HG02970 (cell line): ENCODE data around the gene NCAPH2.
A peak's percentile ranks its signal among the peaks of the same experiment; 100 is the strongest.

Experiments used
- ATAC-seq: cut with Tn5 transposase; IDR thresholded peaks from one replicate; pipeline ENCODE4 v1.9.1; 2021; ENCODE audit warnings: mild to moderate bottlenecking, moderate library complexity, moderate number of reproducible peaks; ENCODE audit not compliant: unreplicated experiment, low FRiP score

NCAPH2 gene

DNA sequence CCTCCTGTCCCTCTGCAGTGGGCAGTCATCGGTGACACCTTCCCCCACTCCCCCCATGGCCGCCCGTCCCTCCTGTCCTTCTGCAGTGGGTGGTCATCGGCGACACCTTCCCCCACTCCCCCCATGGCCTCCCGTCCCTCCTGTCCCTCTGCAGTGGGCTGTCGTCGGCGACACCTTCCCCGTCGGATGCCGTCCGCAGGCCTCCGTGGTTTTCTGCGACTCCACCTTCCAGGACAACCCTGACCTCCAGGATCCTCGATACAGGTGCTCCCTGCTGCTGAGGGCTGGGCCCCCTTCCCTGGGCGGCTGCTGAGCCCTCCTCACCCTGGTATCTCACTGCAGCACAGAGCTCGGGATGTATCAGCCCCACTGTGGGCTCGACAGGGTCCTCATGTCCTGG is 19.1 kb upstream of the NCAPH2 start:
- no peak for ATAC-seq

DNA sequence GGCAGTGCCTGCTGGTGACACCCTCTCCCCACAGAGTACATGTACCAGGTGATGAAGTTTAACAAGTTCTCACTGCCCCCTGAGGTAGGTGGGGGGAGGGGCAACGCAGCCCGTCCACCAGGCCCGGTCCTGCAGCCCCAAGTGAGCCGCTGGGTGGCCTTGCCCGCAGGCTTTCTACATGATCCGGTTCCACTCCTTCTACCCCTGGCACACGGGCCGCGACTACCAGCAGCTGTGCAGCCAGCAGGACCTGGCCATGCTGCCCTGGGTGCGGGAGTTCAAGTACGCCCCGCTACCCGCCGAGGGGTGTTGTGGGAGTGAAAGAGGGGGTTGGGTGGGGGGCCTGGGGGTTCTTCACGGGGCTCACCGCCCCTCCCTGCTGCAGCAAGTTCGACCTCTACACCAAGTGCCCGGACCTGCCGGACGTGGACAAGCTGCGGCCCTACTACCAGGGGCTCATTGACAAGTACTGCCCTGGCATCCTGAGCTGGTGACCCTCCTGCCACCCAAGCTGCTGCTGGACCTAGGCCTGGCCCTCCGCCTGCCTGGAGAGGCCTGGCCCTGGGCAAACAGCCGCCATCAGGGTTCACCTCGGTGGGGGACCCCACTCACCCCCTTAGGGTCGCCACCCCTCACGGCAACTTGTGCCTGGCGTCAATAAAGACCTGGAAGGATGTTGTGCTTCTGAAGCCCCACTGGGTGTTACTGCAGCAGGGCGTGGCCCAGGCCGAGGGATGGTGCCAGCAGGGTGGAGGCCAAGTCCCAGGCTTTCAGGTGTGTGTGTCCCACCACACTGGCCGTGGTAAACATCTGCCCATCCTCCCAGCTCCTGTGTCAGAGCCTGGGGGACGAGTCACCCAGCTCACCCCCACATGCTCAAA is 18.4 kb upstream of the NCAPH2 start:
- ATAC-seq: no peak

DNA sequence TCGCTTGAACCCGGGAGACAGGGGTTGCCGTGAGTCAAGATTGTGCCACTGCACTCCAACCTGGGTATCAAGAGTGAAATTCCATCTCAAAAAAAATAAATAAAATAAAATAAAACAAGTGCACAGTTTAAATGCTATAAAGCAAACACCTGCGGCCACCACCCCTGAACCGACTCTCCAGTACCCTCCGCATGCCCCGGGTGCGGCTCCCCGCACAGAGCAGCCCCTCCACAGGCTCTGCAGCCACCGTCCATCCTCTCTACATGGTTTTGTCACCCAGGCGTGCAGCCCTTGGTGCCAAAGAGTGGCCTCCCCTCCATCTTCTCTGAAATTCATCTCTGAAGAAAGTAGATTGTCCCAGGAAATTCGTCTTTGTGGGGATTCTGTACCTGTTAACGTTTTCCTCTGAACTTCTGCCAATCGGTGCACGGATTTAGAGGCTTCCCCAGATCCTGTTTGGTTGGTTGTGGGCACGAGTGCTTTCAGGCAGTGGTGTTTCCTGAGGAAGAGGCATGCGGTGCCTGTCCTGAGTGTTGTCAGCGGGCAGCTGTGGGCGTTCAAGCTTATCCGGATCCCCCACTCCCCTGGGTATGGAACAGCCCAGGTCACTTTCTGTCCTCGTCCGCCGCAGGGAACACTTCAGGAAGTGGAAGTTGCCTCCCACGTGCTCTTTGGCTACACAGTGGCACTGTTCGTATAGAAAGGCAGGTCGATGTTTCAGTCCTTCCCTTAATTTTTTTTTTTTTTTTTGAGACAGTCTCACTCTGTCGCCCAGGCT is 17.3 kb upstream of the NCAPH2 start:
- no peak for ATAC-seq

DNA sequence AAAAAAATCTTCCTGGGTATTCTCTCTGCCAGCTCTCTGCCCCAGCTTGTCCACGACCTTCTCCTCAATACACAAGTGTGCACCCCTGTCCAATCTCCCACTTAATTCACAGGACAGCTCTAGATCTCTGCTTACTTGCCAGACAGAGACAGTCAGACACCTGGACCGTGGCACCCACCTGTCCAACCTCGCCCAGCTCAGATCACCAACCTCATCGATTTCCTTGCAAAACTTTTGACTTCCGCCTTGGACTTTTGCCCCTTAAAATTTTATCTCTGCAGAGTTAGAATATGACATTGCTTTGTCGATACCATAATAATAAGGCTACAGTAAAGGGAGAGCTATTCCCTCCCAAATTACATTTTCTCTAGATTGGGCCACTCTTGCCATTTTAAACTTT is 10.9 kb upstream of the NCAPH2 start:
- ATAC-seq: no peak

DNA sequence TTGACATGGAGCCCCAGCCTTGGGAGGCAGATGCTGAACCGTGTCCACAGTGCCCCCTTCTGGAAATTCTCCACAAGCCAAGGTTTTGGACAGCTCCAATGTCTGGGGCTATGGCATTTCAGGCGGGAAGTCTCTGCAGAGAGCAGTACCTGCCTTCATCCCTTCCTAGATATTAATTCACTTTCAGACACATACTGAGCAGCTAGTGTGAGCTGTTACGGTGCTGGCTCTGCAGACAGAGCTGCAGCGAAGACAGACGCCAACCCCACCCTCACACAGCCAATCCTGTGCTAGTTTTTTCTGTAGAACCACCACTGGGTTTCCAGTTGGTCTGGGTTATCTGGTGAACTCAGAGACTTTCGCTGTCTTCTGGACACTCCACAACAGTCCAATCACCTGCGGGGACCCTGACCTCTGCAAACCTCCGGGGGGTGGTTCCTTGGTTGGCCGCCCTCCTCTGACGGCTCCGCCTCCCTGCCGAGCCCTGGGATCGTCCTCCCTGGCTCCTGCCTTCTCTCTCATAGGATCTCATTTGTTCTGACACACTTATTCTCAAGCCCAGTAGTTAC is 9.6 kb upstream of the NCAPH2 start:
- no peak for ATAC-seq

DNA sequence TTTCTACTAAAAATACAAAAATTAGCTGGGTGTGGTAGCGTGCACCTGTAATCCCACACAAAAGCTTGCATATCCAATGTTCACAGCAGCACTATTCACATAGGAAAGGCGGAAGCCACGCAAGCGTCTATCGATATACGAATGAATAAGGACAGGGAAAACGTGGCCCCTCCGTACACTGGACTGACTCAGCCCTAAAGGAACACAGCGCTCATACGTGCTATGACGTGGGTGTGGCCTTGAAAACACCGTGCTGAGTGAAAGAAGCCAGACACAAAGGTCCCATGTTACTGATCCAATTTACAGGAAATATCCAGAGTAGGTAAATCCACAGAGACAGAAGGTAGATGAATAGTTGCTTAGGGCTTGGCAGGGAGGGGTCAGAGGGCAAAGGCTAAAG is 7.6 kb upstream of the NCAPH2 start:
- no peak for ATAC-seq

DNA sequence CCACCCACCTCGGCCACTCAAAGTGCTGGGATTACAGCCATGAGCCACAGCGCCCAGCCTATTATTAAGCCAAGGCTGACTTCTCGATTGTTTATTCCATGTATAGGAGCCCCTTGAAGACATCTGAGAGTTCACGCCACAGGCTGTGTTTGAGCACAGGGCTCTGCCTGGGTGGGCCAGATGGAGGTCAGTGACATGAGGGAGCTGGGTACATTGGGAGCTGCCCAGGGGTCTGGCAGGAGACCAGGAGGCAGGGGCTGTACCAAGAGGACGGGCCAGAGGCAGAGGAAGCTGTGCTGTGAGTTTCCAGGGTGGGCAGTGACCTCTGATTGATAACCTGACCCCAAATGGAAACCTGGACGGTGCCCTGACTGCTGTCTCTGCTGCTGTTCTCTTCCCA is 5.9 kb upstream of the NCAPH2 start:
- no peak for ATAC-seq

DNA sequence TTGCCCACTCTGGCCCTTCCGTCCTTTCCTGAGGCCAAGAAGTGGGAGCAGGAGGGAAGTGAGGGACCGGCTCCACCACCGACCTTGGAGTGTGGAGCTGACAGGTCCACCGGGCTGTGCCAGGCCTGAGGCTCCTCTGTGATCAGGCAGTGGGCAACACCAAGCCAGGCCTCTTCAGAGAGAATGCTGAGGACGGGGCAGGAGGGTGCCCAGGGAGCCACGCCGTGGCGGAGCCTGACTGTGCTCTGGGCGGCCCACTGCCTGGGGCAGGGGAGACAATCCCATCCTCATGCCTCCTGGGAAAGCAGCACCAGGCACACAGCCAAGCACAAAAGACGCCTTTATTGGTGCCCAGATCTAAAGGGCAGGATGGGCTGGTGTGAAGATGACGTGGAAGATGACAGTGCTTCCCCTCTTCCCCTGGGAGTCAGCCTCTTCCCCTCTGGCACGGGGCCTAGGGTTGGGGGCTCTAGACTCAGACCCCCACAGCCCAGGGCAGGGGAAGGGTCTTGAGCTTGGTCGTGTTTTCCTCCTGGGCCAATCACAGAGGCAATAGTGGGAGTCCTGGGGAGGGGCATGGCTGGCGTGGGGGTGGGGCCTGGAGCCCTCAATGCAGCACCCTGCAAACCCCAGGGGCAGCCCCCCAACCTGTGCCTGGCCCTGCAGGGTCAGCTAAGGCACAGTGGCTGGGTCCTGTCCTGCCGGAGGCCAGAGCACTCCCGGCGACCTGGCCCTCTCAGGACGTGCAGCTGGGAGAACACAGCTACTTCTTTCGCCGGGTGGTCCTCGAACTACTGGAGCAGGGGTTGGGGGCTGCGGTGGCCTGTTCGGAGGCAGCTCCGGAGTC is 5.2 kb upstream of the NCAPH2 start:
- no peak for ATAC-seq

DNA sequence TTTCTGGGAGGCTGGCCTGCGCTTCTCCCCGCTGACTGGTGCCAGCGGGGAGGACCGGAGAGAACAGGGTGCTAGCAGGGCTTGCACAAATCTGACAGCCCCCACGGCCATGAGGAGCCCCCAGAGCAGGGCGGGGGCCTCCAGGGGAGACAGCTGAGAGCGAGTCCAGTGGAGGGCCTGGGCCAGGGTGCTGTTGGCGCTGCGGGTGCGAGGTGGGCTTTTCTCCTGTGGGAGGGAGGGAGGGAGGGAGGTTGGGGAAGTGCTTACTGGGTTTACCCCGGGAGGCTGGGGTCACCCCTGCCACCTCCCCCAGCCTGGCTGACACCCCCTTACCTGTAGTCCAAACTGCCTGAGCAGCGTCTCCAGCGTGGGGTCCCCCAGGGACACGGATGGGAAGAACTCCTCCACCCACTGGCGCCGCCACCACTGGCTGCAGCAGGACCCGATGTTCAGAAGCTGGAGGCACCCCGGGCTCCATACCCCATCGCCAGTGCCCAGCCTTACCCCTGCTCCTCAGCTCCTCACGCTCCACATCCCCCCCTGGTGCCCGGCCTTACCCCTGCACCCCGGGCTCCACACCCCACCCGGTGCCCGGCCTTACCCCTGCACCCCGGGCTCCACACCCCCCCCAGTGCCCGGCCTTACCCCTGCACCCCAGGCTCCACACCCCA is 4.4 kb upstream of the NCAPH2 start:
- ATAC-seq: no peak

DNA sequence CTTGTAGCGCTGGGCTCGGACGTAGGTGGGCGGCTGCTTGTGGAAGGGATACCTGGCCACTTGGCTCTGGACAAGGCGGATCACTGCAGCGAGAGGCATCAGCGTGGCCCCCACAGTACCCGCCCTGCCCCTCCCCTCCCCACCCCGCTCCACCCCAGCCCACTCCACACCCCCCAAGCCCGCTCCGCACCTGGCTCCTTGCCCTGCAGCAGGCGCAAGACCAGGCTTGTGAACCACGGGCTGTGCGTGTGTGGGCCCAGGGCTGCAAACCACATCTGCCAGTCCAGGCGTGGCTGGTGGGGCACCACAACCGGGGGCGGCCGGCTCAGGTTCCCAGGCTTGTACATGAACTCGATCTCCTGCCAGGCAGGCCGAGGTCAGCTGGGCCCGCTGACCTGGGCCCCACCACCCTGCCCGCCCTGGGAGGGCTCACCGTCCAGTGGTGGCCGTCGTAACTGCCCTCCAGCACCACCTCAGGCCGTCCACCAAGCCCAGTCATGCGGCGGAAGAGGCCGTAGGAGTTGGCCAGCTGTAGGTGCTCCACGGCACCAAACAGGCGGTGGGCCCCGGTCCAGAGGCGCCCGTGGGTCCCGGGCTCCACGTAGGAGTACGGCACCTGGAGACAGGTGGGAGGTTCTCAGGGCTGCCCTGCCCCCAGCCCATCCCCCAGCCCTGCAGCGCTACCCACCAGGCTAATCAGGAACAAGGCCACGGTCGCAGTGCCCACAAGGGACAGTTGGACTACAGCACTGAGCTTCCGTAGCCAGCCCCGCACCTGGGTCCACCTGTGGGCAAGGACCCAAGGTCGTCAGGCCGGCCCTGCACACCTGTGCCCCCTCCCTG is 3.4 kb upstream of the NCAPH2 start:
- no peak for ATAC-seq

DNA sequence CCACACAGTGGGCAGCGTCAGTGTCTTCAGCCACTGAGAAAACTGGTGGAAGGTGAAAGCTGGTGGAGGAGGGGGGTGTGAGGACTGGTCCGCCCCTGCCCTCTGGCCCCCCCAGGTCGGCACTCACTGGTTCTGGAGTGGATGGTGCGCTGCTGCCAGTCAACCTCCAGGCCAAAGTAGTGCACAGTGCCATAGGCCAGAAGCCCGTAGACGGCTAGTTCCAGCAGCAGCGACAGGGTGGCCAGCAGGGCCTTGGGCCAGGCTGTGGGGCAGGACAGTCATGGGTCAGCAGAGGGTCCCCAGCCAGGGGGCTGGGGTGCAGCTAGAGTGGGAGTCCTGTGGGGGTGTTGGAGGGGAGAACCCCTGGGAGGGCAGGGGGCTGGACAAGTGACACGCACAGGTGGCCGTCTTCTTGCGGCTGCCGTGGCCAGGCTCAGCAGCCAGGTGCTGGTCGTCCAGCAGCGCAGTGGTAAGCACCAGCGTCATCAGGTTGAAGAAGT is 2.7 kb upstream of the NCAPH2 start:
- ATAC-seq: no peak

DNA sequence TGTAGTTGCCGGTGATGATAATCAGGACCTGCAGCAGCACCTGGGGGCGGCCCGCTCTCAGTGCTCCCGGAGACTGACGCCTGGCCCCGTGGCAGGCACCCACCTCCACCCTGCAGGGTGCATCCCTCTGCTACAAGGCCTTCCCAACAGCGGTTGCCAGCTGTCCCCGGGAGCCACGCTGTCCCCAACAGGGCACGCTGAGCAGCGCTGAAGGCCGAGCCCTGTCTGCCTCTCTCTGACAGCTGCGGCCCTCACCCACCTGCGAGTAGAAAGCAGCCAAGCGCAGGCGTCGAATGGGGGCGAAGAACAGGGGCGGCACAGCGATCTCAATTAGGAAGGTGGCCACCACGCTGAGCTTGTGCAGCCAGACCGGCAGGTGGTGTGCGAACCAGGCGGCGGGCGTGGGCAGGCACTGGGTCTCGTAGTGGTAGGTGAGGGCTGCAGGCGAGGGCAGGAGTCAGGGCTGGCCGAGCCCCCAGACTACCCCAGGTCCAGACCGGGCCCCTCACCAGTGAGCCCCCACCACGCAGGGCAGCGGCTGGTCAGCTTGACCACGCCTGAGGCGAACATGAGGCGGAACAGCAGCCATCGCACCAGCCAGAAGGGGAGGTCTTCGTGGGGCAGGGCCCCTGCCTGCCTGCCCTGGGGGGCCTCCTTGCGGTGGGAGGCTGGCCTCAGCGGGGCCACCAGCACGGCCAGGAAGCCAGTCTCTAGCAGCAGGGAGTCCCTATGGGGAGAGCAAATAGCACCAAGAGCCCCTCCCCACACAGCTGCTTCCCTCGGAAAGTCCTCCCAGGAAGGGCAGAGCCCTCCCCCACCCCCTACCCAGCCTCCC is 2.0 kb upstream of the NCAPH2 start:
- ATAC-seq: no peak

DNA sequence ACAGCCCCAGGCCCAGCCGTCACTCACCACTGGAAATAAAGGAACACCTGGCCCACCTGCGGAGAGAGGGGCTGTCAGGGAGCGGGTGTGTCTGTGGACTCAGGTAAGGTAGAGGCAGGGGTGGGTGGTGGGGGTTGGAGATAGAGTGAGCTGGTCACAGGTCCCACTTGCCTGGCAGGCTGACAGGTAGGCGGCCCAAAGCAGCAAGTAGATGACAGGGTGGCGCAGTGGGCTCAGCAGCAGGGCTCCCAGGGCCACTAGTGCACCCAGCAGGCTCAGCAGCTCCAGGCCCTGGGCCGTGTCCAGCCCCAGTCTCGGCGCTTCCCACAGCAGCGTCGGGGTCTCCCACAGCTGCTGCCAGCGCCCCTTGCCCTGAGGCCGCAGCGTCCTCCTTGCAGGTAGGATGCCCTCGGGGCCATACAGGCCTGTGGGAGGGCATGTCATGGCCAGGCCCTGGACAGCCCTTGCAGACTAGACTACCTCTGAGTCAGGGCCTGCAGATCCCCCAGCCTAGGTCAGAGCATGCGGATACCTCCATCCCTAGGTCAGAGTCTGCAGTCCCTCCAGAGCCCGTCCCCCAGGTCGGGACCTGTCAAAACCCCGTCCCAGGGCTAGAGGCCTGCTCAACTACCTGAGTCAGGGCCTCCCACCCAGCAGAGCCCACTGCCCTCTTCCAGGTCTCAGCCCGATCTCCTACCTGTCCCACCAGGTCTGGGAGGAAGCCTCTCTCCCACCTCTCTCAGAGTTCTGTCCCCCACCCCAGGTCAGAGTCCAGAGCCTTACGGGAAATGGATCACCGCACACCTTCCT is 1.2 kb upstream of the NCAPH2 start:
- ATAC-seq: no peak

DNA sequence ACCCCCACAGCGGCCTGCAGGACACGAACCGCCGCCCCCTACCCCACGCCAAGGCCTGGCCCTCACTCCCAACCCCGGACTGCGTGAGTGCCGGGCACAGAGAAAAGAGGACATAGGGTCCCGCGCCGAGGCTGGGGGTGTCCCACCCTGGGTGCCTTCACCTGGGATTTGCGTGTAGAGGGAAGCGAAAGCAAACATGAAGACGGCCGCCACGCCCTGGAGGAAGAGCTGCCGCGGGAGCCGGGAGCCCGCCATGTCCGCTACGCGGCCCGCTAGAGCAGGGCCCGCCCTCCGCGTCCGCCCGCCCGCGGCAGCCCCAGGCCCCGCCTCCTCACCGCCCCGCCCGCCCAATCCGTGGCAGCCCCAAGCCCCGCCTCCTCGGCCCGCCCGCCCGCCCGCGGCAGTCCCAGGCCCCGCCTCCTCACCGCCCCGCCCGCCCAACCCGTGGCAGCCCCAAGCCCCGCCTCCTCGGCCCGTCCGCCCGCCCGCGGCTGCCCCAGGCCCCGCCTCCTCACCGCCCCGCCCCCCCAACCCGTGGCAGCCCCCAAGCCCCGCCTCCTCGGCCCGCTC is 518 bp upstream of the NCAPH2 start, which contains the start of gene LMF2:
LMF2 (minus strand) TSS at position 282 of the 570 bp plus-strand sequence; CDS start at position 255, 27 bp downstream.
- ATAC-seq: peak; percentile 58

DNA sequence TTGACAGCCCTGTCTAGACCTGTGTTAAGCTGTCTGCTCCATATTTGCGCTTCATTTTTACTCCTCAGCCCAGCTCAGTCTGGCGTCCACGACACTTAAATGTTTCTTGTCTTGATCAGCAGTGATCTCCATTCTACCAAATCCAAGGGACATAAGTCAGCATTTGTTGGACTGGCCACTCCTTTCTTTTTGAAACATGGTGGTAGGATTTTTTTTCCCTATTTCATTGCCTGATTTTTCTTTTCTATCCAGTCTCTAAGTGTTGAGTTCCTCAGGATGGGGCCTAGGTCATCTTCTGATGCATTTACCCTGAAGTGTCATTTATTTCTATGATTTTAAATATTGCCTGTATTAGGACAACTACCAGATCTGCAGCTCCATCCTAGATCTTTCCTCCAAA is 873 bp downstream of the NCAPH2 start:
- no peak for ATAC-seq

DNA sequence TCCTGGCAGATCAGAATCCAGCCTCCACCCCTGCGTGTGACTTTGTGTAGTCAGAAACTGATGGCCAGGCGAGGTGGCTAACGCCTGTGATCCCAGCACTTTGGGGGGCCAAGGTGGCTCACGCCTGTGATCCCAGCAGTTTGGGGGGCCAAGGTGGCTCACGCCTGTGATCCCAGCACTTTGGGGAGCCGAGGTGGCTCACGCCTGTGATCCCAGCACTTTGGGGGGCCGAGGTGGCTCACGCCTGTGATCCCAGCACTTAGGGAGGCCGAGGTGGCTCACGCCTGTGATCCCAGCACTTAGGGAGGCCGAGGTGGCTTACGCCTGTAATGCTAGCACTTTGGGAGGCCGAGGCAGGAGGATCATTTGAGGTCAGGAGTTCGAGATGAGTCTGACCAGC is 5.2 kb downstream of the NCAPH2 start:
- no peak for ATAC-seq

DNA sequence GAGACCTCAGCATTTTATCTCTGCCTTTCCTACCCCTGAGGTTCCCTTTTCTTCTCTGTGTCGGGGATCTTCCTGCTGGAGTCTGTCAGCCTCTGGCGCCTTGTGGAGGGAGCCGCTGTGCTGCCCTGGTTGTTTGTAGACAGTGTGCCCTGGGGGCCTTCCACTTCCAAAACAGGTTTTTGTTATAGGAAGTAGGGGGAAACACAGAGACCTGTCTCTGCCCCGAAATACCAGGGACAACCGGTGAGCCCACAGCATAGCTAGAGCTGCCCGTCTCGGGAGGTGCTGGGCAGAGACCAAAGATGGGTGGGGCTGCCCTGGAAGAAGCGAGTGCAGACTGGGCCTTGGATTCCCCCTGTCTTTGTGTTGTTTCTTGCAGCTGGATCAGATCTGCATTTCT is 8.0 kb downstream of the NCAPH2 start:
- ATAC-seq: no peak
